Endothelial cell of umbilical vein (primary cell): ENCODE data around the gene MAGI3. TPM values are rescaled to one million over a fixed set of nuclear protein-coding genes. Genes with fewer than 3 reads are reported as not detected.

Source experiments
- BruUV-seq: library from RNA; stranded (reverse); fragments of 400-500 nt; replicated peaks from 2 replicates; lab custom pipeline; 2021; lab: Mats Ljungman, UMichigan
- CTCF ChIA-PET: fragments of 300-600, 350-600 bp; sonication (Branson Sonifier 250); formaldehyde crosslinking; loops from one replicate; lab custom pipeline; 2021; ENCODE audit warnings: antibody characterized with exemption, inconsistent platforms; lab: Charles Lee
- POLR2A ChIA-PET: fragments of 300-600, 350-600 bp; sonication (Branson Sonifier 250); formaldehyde crosslinking; loops from one replicate; lab custom pipeline; 2021; ENCODE audit warnings: antibody characterized with exemption, inconsistent platforms; lab: Charles Lee
- DNase-seq: peaks from one replicate; pipeline ENCODE4 v3.0.0-alpha.2; 2011; ENCODE audit warnings: low read depth, low spot score
- FAIRE-seq: peaks from 2 replicates; lab custom pipeline; 2011; peaks lifted over from hg19 to GRCh38; lab: Jason Lieb, UNC
- H2AFZ ChIP-seq: 2 replicates; pipeline ENCODE4 v1.6.0; 2012; ENCODE audit warnings: low read depth, low read length, control low read depth, inconsistent platforms
- H3K27ac ChIP-seq: 2 replicates; pipeline ENCODE4 v1.5.1; 2011; ENCODE audit warnings: low read depth, mild to moderate bottlenecking, control low read depth, low read length, moderate library complexity; ENCODE audit not compliant: insufficient read depth
- H3K27me3 ChIP-seq, 2 experiments: 2 replicates each; pipeline versions ENCODE4 v1.6.0 to v1.6.1; 2011; ENCODE audit warnings: low read length in 2 of 2, mixed read lengths in 1 of 2; ENCODE audit not compliant: control insufficient read depth in 2 of 2, insufficient read depth in 2 of 2
- H3K36me3 ChIP-seq, 2 experiments: 2 replicates in 1 of 2; 3 replicates in 1 of 2; pipeline ENCODE4 v1.5.1; 2011; ENCODE audit warnings: low read length in 2 of 2, mild to moderate bottlenecking in 1 of 2, moderate library complexity in 1 of 2; ENCODE audit not compliant: control insufficient read depth in 2 of 2, insufficient read depth in 2 of 2; ENCODE audit errors: extremely low read depth in 1 of 2
- H3K4me1 ChIP-seq: 3 replicates; pipeline ENCODE4 v1.5.1; 2011; ENCODE audit warnings: mild to moderate bottlenecking, low read length; ENCODE audit not compliant: control insufficient read depth, insufficient read depth; ENCODE audit errors: extremely low read depth
- H3K4me2 ChIP-seq: 2 replicates; pipeline ENCODE4 v1.6.1; 2011; ENCODE audit warnings: low read length, control low read depth, mixed read lengths; ENCODE audit not compliant: insufficient read depth
- H3K4me3 ChIP-seq, 3 experiments: fragments of 200-600 bp in 1 of 3; sonication (generic), shearing (Covaris generic) in 1 of 3; replicated peaks in 1 of 3; 2 replicates each; pipeline ENCODE4 v1.5.1; 2011 to 2016; ENCODE audit warnings: control low read depth in 3 of 3, low read length in 3 of 3, mild to moderate bottlenecking in 2 of 3, inconsistent platforms in 1 of 3, low read depth in 1 of 3, moderate library complexity in 1 of 3; ENCODE audit not compliant: insufficient read depth in 1 of 3
- H3K79me2 ChIP-seq: 2 replicates; pipeline ENCODE4 v1.6.0; 2012; ENCODE audit warnings: low read length, inconsistent platforms; ENCODE audit not compliant: control insufficient read depth, insufficient read depth
- H3K9ac ChIP-seq: replicated peaks from 2 replicates; pipeline ENCODE3; 2011; ENCODE audit warnings: low read length, control low read depth; ENCODE audit not compliant: insufficient read depth; ENCODE audit errors: extremely low read depth
- H3K9me1 ChIP-seq: replicated peaks from 3 replicates; pipeline ENCODE4 v1.6.0; 2011; ENCODE audit warnings: mild to moderate bottlenecking, low read length; ENCODE audit not compliant: control insufficient read depth, insufficient read depth; ENCODE audit errors: extremely low read depth
- H3K9me3 ChIP-seq: replicated peaks from 2 replicates; pipeline ENCODE4 v1.5.1; 2012; ENCODE audit warnings: low read length, inconsistent platforms; ENCODE audit not compliant: control insufficient read depth, insufficient read depth
- H4K20me1 ChIP-seq: replicated peaks from 2 replicates; pipeline ENCODE3; 2011; ENCODE audit warnings: mild to moderate bottlenecking, low read length; ENCODE audit not compliant: control insufficient read depth, insufficient read depth; ENCODE audit errors: extremely low read depth
- EZH2 ChIP-seq: IDR thresholded peaks from 2 replicates; pipeline ENCODE4 v1.6.1; 2012; ENCODE audit warnings: borderline replicate concordance, low read depth, mild to moderate bottlenecking, moderate library complexity, low read length, inconsistent platforms; ENCODE audit not compliant: severe bottlenecking
- FOS ChIP-seq: IDR thresholded peaks from 2 replicates; pipeline ENCODE4 v1.6.1; 2011; ENCODE audit warnings: mild to moderate bottlenecking, low read length, moderate library complexity, borderline replicate concordance; ENCODE audit not compliant: insufficient read depth
- GATA2 ChIP-seq: IDR thresholded peaks from 2 replicates; pipeline ENCODE4 v1.7.0; 2011; ENCODE audit warnings: low read depth, mild to moderate bottlenecking, moderate library complexity, mixed read lengths, low read length; ENCODE audit not compliant: insufficient read length, insufficient read depth
- MYC ChIP-seq: IDR thresholded peaks from one replicate; pipeline ENCODE4 v1.6.1; 2011; ENCODE audit warnings: mild to moderate bottlenecking, low read depth, low read length
- POLR2A ChIP-seq: IDR thresholded peaks from 2 replicates; pipeline ENCODE4 v1.6.1; 2012; ENCODE audit warnings: low read depth, mild to moderate bottlenecking, control low read depth, low read length
- POLR2AphosphoS5 ChIP-seq: IDR thresholded peaks from 2 replicates; pipeline ENCODE4 v1.6.1; 2012; ENCODE audit warnings: low read depth, mild to moderate bottlenecking, control low read depth, low read length, moderate library complexity; ENCODE audit not compliant: insufficient read depth
- dilution Hi-C: fragments of 300-500 bp; cut with MboI; formaldehyde crosslinking; loops from one replicate; pipeline ENCODE4 v1.15.0; 2019; ENCODE audit warnings: low sequenced_read_pairs; ENCODE audit not compliant: extremely low pct_ligation_motif_present
- intact Hi-C: fragments of 100-400 bp; cut with micrococcal nuclease; formaldehyde crosslinking; loops from one replicate; pipeline ENCODE4 v1.10.0; 2022
- polyA plus RNA-seq, 4 experiments: library from polyadenylated mRNA; depleted of rRNA in 3 of 4; stranded (reverse) in 3 of 4; unstranded in 1 of 4; fragments of >200 nt; gene quantifications; 2 replicates each; pipeline versions ENCODE4 v1.2.1 to v1.2.3, GENCODE V29; 2011 to 2012; ENCODE audit warnings: missing spikeins in 1 of 4
- total RNA-seq: library from RNA; stranded (reverse); gene quantifications from 2 replicates; pipeline ENCODE4 v1.2.3, GENCODE V29; 2021
- TF ChIP-seq, protein P1 (sequence below), 2 donors: IDR thresholded peaks; 1 replicate in 1 of 2; 2 replicates in 1 of 2; pipeline ENCODE4 v1.5.1; 2011; ENCODE audit warnings: low read length in 2 of 2, mild to moderate bottlenecking in 2 of 2, moderate library complexity in 2 of 2, control low read depth in 1 of 2, inconsistent platforms in 1 of 2, low read depth in 1 of 2; ENCODE audit not compliant: insufficient read depth in 1 of 2; ENCODE audit errors: extremely low read depth in 1 of 2
- TF ChIP-seq, protein P2 (sequence below): IDR thresholded peaks from 2 replicates; pipeline ENCODE4 v1.6.1; 2011; ENCODE audit not compliant: insufficient read depth, insufficient read length

Gene MAGI3
- total and polyA plus RNA-seq, 2 donors (not counting 3 experiments of a cell fraction or from before 2014, with no cell fraction given): 2.8 to 16.1 TPM

DNA sequence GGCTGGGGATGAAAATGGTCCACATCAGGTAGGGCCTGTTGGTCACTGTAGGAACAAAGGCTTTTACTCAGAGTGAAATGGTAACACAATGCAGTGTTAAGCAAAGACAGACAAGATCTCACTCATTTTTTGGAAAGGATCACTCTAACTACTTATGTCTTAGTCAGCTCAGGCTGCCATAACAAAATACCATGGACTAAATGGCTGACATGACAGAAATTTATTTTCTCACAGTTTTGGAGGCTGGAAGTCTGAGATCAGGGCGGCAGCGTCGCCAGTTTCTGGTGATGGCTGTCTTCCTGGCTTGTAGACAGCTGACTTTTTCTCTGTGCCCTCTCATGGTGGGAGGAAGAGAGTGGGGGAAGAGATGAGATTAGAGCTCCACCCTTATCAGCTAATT, 10.2 kb upstream of the MAGI3 start:
- Histone ChIP-seq H3K27ac (no peak overlapping the region), H3K4me1 (no peaks in the 10 kb centered on the region), H3K27me3 (peaks cover 0 to 2% of the 10 kb centered on the region in 2 experiments), H3K79me2 (no peaks in the 10 kb centered on the region), H3K9me1 (no peaks in the 10 kb centered on the region), H2AFZ (no peak overlapping the region), H3K4me2 (no peak overlapping the region), H3K36me3 (no peaks in the 10 kb centered on the region), H3K9me3 (no peaks in the 10 kb centered on the region), H3K9ac (no peak overlapping the region), H3K4me3 (no peak overlapping the region), H4K20me1 (no peaks in the 10 kb centered on the region)
- intact Hi-C loops: no loop called here
- dilution Hi-C loops: no loop called here
- CTCF ChIA-PET: interaction anchor here (1.0 kb wide), 1 partner anchor 14 kb away, joined by 3 read pairs; no protein-coding TSS in a partner anchor
- BruUV-seq: no TSS peak
- no peak for FAIRE-seq
- TF ChIP-seq, protein P1, sequence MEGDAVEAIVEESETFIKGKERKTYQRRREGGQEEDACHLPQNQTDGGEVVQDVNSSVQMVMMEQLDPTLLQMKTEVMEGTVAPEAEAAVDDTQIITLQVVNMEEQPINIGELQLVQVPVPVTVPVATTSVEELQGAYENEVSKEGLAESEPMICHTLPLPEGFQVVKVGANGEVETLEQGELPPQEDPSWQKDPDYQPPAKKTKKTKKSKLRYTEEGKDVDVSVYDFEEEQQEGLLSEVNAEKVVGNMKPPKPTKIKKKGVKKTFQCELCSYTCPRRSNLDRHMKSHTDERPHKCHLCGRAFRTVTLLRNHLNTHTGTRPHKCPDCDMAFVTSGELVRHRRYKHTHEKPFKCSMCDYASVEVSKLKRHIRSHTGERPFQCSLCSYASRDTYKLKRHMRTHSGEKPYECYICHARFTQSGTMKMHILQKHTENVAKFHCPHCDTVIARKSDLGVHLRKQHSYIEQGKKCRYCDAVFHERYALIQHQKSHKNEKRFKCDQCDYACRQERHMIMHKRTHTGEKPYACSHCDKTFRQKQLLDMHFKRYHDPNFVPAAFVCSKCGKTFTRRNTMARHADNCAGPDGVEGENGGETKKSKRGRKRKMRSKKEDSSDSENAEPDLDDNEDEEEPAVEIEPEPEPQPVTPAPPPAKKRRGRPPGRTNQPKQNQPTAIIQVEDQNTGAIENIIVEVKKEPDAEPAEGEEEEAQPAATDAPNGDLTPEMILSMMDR (IDR thresholded peaks at IDR 0.05; ENCODE audit: extremely low read depth in 1 of 2, insufficient read depth in 1 of 2, low read depth in 1 of 2, low read length in 2 of 2): no peak
- TF ChIP-seq FOS (no peak), EZH2 (no peak), GATA2 (no peak), POLR2A (no peak), POLR2AphosphoS5 (no peak), MYC (no peak)
- TF ChIP-seq, protein P2, sequence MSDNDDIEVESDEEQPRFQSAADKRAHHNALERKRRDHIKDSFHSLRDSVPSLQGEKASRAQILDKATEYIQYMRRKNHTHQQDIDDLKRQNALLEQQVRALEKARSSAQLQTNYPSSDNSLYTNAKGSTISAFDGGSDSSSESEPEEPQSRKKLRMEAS: no peak
- POLR2A ChIA-PET: no interaction called here
- no peak for DNase-seq
